ENCODE data around the gene SUPT20HL2.

The SUPT20HL2 gene

DNA sequence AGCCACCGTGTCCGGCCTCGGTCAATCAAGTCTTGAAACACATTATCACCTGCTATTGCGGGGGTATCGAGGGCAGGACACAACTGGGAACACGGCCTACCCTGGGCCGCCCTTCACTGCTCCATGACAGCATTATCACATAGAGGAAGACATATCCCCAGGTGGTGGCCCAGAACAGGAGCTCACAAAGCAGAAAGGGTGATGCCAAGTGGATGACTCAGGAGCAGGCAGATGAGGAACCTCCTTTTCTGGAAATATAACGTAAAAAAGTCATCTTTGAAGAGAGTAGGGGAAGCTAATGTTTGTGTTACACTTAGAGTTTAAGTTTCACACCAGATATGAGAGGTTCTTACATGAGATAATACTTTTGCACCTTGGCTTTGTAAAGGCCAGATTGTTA is 41.2 kb upstream of the SUPT20HL2 start:
- Histone ChIP-seq H3K4me3 (ENCODE audit: insufficient read depth, low read length, poor library complexity, severe bottlenecking) (no peak overlapping the region), H3K79me2 (ENCODE audit: insufficient read depth, low read length) (no peaks in the 10 kb centered on the region), H4K20me1 (ENCODE audit: low read depth, low read length) (no peaks in the 10 kb centered on the region), H3K36me3 (ENCODE audit: low read length) (no peaks in the 10 kb centered on the region), H3K4me2 (ENCODE audit: low read depth, low read length, poor library complexity, severe bottlenecking) (no peak overlapping the region), H3K9ac (ENCODE audit: low read length) (no peak overlapping the region), H3F3A (ENCODE audit: insufficient read depth) (no peaks in the 10 kb centered on the region), H2AFZ (ENCODE audit: low read depth, low read length, severe bottlenecking) (no peak overlapping the region), H3K9me2 (replicated peaks; ENCODE audit: insufficient read depth, low read length) (no peaks in the 10 kb centered on the region), H3K9me3 (ENCODE audit: insufficient read depth, low read length) (no peaks in the 10 kb centered on the region), H3K27me3 (ENCODE audit: low read length) (no peaks in the 10 kb centered on the region), H3K27ac (ENCODE audit: low read depth, low read length) (no peak overlapping the region)
- no peak for TF ChIP-seq EZH2phosphoT487 (conservative IDR thresholded peaks at IDR 0.05; ENCODE audit: low read length)
- TF ChIP-seq, protein P1, sequence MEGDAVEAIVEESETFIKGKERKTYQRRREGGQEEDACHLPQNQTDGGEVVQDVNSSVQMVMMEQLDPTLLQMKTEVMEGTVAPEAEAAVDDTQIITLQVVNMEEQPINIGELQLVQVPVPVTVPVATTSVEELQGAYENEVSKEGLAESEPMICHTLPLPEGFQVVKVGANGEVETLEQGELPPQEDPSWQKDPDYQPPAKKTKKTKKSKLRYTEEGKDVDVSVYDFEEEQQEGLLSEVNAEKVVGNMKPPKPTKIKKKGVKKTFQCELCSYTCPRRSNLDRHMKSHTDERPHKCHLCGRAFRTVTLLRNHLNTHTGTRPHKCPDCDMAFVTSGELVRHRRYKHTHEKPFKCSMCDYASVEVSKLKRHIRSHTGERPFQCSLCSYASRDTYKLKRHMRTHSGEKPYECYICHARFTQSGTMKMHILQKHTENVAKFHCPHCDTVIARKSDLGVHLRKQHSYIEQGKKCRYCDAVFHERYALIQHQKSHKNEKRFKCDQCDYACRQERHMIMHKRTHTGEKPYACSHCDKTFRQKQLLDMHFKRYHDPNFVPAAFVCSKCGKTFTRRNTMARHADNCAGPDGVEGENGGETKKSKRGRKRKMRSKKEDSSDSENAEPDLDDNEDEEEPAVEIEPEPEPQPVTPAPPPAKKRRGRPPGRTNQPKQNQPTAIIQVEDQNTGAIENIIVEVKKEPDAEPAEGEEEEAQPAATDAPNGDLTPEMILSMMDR (IDR thresholded peaks at IDR 0.05; ENCODE audit: insufficient read depth, low read length, poor library complexity, severe bottlenecking) = no peak

DNA sequence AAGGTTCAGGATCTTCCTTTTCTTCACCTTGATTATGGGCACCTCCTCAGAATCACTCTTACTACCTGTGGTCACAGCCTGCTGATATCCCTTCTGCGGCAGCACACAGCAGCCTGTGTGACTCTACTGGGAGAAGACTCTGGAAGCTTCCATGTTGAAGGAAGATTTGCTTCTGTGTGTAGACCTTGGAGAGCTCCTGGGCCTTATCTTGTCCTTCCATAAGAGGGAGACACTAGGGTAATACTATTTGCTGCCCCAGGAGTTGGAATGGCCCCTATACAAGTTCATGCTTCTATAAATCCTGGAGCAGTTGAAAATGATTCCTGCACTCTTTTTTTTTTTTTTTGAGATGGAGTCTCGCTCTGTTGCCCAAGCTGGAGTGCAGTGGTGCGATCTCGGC is 36.3 kb upstream of the SUPT20HL2 start:
- no peaks in the 10 kb centered on the region for H3K79me2 ChIP-seq (ENCODE audit: insufficient read depth, low read length)
- no peaks in the 10 kb centered on the region for H3K9me2 ChIP-seq (replicated peaks; ENCODE audit: insufficient read depth, low read length)
- no peak overlapping the region for H3K4me2 ChIP-seq (ENCODE audit: low read depth, low read length, poor library complexity, severe bottlenecking)
- H2AFZ ChIP-seq (ENCODE audit: low read depth, low read length, severe bottlenecking) = no peak overlapping the region
- H3K36me3 ChIP-seq (ENCODE audit: low read length) = no peaks in the 10 kb centered on the region
- TF ChIP-seq EZH2phosphoT487 (conservative IDR thresholded peaks at IDR 0.05; ENCODE audit: low read length) = no peak
- TF ChIP-seq, protein P1 (IDR thresholded peaks at IDR 0.05; ENCODE audit: insufficient read depth, low read length, poor library complexity, severe bottlenecking) = no peak
- no peaks in the 10 kb centered on the region for H4K20me1 ChIP-seq (ENCODE audit: low read depth, low read length)
- no peak overlapping the region for H3K4me3 ChIP-seq (ENCODE audit: insufficient read depth, low read length, poor library complexity, severe bottlenecking)
- H3K27ac ChIP-seq (ENCODE audit: low read depth, low read length) = no peak overlapping the region
- H3K9ac ChIP-seq (ENCODE audit: low read length) = no peak overlapping the region
- H3F3A ChIP-seq (ENCODE audit: insufficient read depth) = no peaks in the 10 kb centered on the region
- H3K9me3 ChIP-seq (ENCODE audit: insufficient read depth, low read length) = no peaks in the 10 kb centered on the region
- no peaks in the 10 kb centered on the region for H3K27me3 ChIP-seq (ENCODE audit: low read length)

DNA sequence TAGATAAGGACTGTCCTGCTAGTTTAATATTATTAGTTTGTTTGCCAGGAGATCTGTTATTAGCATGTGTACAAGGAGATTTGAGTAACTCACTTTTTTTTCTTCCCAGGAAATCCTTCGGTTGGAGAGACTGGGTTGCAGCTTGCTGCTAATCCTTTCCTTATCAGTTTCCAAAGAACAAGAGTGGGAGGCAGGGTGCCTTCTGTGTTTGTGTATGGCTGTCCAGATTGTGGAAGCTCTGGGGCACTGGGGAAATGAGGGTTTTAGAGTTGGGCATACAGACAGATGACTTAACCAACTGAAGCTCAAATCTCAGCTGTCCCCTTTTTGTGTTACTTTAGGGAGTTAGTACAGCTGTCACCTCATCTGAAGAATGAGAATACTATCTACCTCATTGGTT is 34.0 kb upstream of the SUPT20HL2 start:
- H4K20me1 ChIP-seq (ENCODE audit: low read depth, low read length) = no peaks in the 10 kb centered on the region
- H2AFZ ChIP-seq (ENCODE audit: low read depth, low read length, severe bottlenecking) = no peak overlapping the region
- no peak overlapping the region for H3K27ac ChIP-seq (ENCODE audit: low read depth, low read length)
- no peaks in the 10 kb centered on the region for H3K27me3 ChIP-seq (ENCODE audit: low read length)
- no peaks in the 10 kb centered on the region for H3K9me2 ChIP-seq (replicated peaks; ENCODE audit: insufficient read depth, low read length)
- no peaks in the 10 kb centered on the region for H3F3A ChIP-seq (ENCODE audit: insufficient read depth)
- H3K36me3 ChIP-seq (ENCODE audit: low read length) = no peaks in the 10 kb centered on the region
- no peaks in the 10 kb centered on the region for H3K9me3 ChIP-seq (ENCODE audit: insufficient read depth, low read length)
- no peak for TF ChIP-seq EZH2phosphoT487 (conservative IDR thresholded peaks at IDR 0.05; ENCODE audit: low read length)
- TF ChIP-seq, protein P1 (IDR thresholded peaks at IDR 0.05; ENCODE audit: insufficient read depth, low read length, poor library complexity, severe bottlenecking) = no peak
- no peaks in the 10 kb centered on the region for H3K79me2 ChIP-seq (ENCODE audit: insufficient read depth, low read length)
- H3K9ac ChIP-seq (ENCODE audit: low read length) = no peak overlapping the region
- H3K4me3 ChIP-seq (ENCODE audit: insufficient read depth, low read length, poor library complexity, severe bottlenecking) = no peak overlapping the region
- H3K4me2 ChIP-seq (ENCODE audit: low read depth, low read length, poor library complexity, severe bottlenecking) = no peak overlapping the region

Data from SU-DHL-6 (cell line).